GM19463 (cell line): ENCODE data around the gene MICU1.
"Not testable (repeated sequence)": the region's sequence is repeated elsewhere in the genome, so short reads cannot be mapped to it uniquely, and the experiment has no call there.

Source experiments
- ATAC-seq: cut with Tn5 transposase; IDR thresholded peaks from one replicate; pipeline ENCODE4 v1.9.1; 2021; ENCODE audit warnings: mild to moderate bottlenecking, moderate library complexity; ENCODE audit not compliant: unreplicated experiment

MICU1 gene, protein sequence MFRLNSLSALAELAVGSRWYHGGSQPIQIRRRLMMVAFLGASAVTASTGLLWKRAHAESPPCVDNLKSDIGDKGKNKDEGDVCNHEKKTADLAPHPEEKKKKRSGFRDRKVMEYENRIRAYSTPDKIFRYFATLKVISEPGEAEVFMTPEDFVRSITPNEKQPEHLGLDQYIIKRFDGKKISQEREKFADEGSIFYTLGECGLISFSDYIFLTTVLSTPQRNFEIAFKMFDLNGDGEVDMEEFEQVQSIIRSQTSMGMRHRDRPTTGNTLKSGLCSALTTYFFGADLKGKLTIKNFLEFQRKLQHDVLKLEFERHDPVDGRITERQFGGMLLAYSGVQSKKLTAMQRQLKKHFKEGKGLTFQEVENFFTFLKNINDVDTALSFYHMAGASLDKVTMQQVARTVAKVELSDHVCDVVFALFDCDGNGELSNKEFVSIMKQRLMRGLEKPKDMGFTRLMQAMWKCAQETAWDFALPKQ

DNA sequence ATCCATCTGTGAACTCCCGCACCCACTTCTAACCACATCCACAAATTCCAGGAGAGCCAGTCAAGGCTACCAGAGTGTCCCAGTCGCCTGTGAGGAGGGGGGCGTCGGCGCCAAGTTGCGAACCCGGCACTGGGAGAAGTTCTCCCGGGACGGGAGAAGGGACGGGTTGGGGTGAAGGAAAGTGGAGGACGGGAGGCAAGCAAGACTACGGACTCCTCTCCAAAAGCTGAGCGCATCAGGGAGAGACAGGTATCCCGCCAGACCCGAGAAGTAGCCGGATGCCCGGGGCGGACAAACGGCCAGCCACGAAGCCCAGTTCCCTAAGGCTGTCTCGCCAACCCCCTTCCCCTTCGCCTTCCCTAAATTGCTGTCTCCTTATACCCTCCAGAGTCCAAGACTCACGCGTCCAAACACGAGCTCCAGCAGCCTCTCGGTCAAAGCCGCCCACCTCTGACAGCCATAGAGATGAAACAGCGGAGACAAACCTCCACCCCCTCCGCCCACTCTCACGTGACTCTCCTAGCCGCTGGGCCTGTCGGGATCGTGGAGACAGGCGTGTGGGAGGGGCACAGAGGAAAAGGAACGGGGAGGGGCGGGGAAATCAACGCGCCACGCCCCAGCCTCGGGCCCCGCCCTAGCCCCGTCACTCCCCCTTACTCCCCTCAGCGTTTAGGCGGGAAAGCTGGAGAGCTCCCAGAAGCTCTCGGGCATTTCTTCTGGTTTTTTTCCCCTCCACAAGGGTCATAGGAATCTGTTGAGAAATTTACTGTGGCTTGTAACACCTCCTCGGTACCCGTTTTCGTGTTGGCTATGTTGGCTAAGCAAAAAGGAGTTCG, at the start of gene MICU1:
MICU1 (minus strand) TSS at position 472 of the 836 bp plus-strand sequence. CDS start 59,286 bp downstream, outside the sequence.
- ATAC-seq: peak; percentile 96

DNA sequence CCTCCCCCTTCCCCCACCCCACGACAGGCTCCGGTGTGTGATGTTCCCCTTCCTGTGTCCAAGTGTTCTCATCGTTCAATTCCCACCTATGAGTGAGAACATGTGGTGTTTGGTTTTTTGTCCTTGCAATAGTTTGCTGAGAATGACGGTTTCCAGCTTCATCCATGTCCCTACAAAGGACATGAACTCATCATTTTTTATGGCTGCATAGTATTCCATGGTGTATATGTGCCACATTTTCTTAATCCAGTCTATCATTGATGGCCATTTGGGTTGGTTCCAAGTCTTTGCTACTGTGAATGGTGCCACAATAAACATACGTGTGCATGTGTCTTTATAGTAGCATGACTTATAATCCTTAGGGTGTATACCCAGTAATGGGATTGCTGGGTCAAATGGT, 48.3 kb upstream of the MICU1 start:
- ATAC-seq: not testable (repeated sequence)

DNA sequence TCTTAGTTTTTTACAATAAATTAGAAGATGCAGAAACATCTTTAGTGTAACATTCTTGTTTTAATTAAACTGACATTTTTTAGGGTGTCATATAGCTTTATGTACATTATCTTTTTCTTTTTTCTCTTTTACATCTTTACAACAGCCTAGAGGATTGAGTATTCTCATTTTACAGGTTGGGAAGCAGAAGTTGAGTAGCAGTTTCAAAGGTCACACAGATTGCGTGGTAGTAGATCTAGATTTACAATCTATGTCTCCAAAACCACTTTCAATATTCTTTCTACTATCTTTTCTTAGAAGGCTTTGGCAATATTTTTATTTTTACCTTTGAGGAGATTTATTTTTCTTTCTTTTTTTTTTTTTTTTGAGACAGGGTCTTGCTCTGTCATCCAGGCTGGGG, 47.4 kb upstream of the MICU1 start:
- ATAC-seq: no peak

DNA sequence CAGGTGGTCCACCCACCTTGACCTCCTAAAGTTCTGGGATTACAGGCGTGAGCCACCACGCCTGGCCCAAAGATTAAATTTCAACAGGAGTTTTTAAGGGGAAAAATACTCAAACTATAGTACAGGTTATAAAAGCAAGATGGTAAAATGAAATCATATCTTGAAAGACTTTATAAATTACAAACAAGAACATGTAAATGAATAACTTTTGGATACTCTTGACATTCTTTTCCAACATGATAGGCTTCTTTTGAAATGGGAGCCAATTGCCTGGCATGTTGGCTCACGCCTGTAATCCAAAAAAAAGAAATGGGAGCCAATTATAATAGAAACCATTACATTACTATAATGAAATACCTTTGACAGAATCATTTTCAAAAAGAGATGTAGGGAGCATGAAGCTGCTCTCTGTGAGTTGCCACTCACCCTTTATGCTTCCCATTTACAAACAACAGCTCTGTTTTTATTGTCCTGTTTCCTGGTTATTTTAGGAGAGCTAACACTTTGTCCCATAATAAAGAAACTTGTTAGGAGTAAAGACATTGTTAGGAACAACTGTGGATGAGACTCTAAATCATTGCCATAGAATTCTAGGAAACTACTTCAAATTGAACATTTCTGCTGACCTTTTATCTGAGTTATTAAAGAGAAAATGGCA, 41.5 kb upstream of the MICU1 start:
- no peak for ATAC-seq

DNA sequence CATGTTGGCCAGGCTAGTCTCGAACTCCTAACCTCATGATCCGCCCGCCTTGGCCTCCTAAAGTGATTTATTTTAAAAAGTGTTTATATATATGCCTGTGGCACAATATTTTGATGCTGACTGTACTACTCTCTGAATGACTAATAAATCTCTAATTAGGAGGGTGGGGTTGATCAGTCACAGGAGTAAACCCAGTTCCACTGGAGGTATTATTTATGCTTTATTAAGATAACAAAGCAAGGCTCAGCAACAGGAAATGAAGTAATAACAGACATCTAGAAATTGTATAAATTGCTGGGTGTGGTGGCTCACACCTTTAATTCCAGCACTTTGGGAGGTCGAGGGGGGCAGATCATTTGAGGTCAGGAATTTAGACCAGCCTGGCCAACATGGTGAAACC, 40.0 kb upstream of the MICU1 start:
- ATAC-seq: no peak

DNA sequence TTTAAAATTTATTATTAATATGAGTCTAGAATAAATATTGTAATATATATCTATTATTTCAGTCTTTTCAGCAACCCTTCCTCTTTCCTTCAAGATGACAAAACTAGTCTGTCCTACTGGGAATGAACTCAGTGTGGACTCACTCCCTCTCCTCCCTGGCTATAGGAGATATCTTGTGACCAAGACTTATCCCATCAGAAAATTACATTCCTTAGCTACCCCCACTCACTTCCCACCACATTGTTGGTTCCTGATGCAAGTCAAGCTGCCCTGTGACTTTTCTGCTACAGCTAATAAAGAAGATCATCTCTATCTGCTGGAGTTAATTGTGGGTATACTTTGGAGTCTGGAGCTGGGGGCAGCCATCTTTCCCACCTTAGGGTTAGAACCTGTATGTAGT, 38.1 kb upstream of the MICU1 start:
- ATAC-seq: no peak

DNA sequence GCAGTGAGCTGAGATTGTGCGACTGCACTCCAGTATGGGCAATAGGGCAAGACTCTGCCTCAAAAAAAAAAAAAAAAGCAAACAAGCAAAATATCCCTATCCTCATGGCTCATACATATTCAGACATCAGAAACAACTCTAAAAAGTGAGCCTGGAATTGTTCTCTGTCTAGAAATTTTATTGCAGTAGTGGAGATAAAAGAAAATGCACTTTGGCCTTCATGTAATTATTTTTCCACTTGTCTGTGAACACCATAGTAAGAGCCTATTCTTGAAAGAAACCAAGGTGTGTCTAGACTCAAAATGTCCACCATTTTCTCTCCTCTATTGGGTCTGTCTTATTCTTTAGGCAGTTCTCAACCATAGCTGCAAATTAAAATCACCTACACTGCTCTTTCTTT, 35.6 kb upstream of the MICU1 start:
- ATAC-seq: no peak

DNA sequence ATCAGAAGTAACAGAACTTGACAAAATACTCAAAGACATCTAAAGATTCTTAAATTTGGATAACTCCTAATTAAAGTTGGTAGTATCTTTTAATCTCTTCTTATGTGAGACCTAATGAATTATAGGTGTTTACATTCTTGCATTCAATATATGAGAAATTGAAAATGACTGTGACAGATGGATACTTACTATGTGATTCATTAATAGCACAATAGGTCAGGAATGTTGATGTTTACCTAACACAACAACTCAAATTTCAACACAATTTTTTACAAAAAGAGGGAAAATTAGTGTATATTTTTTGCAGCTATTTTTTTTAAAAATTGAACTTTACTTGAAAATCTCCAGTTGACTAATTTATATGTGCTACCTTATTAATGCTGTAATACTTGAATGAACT, 34.3 kb upstream of the MICU1 start:
- ATAC-seq: no peak

DNA sequence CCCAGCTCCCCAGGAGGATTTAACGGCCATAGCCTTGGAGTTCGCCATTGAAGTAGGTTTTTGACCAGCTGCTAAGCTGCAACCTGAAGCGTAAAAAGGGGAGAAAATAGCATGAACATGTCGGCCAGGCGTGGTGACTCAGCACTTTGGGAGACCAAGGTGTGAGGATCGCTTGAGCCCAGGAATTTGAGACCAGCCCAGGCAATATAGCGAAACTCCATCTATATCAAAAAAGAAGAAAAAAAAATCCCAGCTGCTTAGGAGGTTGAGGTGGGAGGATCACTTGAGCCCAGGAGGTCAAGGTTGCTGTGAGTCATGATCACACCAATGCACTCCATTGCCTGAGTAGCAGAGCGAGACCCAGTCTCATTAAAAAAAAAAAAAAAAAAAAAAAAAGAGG, 33.8 kb upstream of the MICU1 start:
- no peak for ATAC-seq

DNA sequence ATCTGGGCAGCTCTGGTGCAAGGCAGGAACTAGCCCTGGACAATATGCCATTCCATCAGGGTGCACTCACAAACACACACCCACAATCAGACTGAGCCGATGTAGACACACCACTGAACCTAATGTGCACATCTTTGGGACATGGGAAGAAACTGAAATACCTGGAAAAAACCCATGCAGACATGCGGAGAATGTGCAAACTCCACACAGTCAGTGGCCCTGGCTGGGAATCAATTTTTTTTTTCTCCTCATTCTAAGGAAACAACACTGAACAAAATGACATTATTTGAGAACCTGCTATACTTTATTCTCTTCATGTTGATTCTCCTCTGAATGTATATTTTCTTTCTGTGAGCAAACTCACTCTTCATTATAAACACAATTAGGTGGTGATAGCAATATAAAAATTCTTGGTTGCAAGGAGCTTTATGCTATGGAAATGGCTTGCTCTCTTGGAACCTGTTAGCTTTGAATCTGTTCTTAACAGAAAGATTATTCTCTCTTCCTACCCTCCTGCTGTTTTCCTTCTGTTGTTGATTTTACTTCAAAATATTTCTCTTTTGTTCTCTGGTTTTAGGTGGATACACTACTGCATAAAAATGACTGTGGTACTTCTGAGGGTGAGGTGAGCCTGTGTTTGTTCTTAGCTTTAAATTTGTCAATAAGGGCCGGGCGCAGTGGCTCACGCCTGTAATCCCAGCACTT, 33.0 kb upstream of the MICU1 start:
- ATAC-seq: no peak

DNA sequence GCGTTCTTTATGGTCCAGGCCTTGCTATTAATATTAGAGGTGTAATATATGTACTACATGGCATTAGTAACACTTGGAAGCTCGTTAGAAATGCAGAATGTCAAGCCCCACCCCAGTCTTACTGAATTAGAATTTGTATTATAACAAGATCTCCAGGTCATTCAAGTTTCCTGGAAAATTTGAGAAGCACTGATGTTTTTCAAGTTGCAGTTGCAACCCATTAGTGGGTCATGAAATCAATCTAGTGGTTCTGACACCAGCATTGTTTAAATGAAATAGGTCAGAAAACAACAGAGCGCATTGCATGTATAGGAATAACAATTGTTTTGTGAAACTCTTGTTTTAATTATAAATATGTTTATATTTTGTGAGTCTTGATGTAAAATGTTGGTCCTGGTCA, 28.8 kb upstream of the MICU1 start:
- ATAC-seq: no peak

DNA sequence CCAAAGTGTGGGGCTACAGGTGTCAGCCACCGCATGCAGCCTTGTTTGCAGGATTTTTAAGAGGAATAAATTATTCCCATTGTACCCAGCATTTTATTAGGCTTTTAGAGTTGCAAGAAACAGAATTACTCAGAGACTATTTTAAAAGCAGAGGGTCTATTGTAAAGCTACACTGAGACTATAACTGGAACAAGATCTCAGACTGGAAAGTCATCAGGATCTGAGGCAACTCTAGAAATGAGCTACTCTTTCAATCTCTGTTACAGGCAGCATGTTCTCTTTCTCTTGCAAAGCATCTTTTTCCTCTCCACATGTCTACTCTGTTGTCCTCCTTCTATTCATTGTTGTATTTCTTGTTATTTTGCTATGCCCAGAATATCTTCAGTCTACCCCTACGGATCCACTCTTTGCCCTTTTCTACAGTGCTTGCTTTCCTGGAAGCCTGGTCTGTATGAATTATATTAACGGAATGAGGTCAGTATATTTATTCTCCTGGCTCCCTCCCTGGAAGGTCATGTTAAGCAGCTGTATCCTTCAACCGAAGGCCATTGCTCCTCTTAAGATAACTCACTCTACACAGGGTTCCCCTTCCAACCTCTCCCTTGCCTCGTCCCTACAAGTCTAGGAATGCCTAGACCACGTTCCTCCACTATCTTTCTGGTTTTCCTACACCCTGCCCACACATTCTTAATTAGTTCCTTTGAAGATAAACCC, 27.7 kb upstream of the MICU1 start:
- no peak for ATAC-seq

DNA sequence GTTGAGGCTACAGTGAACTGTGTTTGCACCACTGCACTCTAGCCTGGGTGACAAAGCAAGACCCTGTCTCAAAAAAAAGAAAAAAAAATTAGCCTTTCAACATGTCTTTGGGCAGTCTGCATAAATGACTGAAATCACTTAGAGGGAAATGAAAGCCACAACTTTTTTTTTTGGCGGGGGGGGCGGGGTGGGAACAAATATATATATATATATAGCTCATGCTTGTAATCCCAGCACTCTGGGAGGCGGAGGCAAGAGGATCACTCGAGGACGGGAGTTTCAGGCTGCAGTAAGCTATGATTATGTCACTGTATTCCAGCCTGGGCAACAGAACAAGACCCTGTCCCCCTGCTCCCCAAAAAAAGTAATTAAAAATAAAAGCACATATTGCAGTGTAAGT, 23.4 kb upstream of the MICU1 start:
- ATAC-seq: no peak

DNA sequence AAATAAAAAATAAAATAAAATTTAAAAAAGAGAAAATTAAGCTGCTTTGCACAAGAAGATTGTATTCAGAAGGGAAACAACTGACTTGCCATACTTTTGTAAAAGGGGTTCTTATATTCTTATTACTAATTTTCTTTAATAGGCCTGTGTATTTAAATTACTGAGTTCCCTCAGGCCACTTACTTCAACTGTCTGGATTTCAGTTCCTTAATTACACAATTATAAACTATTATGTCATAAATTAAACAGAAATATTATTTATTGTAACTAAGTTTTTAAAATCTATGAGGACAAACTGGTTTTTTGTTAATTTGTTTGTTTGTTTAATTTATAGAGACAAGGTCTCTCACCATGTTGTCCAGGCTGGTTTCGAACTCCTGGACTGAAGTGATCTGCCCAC, 22.4 kb upstream of the MICU1 start:
- ATAC-seq: no peak

DNA sequence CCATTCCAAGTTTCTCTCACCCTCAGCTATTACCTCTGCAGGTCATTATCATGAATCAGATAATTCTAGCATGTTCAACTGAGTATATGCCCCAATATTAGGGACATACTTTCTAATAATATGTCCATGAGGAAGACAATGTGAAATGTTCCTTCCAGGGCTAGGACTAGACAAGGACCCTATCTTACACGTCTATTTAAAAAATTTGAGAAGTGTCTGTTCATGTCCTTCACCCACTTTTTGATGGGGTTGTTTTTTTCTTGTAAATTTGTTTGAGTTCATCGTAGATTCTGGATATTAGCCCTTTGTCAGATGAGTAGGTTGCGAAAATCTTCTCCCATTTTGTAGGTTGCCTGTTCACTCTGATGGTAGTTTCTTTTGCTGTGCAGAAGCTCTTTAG, 21.1 kb upstream of the MICU1 start:
- ATAC-seq: not testable (repeated sequence)

DNA sequence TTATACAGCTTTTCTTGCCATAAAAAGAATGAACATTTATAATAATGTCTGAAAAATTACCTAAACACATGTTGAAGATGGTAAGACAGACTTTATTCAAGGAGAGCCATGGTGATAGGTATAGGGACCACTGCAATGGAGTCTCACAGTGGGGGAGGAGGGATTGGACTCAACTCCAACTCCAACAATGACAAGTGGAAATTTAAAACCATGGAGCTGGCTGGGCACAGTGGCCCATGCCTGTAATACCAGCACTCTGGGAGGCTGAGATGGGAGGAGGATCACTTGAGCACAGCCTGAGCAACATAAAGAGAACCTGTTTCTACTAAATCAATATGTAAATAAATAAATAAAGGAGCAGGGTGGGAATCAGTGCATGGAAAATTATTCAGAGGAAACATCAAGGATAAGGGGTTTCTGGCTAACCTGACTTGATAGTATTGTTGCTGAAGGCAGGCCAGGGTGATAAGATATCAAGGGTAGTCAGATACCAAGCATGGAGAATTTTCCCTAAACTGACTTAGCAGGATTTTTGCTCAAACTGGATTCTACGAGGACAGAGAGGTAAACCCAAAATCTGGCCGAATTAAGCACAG, 19.5 kb upstream of the MICU1 start:
- ATAC-seq: no peak

DNA sequence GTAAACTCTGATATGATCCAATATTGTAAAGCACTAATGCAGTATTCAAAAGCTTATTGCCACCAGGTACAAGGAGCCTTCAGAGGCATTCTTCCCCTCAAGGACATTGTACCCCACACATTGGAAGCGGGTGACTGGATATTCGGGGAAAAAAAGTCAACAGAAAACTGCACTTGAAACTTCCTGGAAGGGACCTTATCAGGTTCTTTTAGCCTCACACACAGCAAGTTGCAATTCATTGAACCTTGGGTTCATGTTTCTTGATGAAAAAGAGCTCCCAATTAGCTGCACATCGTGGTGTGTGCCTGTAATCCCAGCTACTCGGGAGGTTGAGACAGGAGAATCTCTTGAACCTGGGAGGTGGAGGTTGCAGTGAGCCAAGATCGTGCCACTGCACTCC, 16.4 kb upstream of the MICU1 start:
- no peak for ATAC-seq

DNA sequence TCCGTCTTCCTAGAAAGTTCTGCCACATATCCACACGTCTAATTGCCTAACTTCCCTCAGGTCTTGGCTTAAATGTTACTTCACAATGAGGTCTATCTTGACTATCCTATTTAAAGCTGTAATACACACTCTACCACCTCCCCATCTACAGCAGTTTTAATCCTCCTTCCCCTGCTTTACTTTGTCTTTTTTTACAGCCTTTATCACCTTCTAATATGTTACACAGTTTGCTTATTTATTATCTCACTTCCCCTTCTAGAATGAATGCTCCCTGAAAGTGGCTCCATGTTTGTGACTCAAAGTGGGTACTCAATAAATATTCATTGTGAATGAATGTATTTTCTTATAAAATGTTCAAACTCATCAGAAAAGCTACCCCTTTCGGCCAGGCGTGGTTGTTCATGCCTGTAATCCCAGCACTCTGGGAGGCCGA, 13.6 kb upstream of the MICU1 start:
- ATAC-seq: no peak

DNA sequence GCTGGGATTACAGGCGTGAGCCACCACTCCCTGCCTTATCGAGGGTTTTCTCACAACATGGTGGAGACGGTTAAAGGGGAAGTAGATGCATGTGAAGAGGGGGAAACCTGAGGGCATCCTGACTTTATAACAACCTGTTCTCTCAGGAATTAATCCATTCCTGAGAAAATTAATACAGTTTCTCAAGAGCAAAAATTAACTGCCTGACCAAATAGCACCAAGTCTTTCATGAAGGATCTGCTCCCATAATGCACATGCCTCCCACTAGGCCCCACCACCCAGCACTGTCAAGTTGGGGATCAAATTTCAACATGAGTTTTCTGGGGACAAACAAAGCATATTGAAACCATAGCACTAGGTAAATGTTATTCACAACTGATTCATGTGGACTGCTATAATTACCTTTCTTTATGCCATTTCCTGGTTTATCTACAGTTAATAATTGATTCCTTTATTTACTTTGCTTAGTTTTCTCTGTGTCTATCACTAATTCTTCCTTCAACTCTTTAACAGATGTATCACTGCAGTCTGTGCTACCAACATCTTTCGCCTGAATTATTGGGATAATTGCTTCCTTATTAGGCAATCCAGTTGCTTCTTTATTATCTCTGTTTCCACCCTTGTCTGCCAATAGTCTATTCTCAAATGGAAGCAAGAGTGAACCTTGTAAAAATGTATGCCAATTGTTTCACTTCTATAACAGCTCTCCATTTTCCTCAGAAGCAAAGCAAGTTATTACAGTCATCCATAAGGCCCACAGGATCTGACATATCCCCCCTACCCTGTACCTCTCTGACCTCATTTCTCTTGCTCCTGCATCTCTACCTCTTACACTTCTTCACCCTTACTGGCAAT, 12.9 kb upstream of the MICU1 start:
- no peak for ATAC-seq
